SHP77 (cell line): ENCODE data around the gene RIPOR1.
A peak's percentile ranks its signal among the peaks of the same experiment; 100 is the strongest.

ENCODE experiments used
- DNase-seq, 2 experiments: peaks; one replicate each; lab custom pipeline; 2025; lab: John Stamatoyannopoulos, UW

The RIPOR1 gene

DNA sequence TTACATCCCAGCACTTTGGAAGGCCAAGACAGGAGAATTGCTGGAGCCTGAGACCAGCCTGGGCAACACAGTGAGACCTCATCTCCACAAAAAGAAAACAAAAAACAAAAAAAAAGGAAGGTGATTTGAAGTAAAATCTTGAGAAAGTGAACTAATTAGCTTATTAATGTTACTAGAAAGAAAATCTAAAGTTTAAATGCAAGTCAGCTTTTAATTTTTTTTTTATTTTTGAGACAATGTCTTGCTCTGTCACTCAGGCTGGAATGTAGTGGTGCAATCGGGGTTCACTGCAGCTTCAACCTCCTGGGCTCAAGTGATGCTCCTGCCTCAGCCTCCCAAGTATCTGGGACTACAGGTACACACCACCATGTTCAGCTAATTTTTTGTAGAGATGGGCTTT, 30.2 kb downstream of the RIPOR1 start:
- no peak for DNase-seq

DNA sequence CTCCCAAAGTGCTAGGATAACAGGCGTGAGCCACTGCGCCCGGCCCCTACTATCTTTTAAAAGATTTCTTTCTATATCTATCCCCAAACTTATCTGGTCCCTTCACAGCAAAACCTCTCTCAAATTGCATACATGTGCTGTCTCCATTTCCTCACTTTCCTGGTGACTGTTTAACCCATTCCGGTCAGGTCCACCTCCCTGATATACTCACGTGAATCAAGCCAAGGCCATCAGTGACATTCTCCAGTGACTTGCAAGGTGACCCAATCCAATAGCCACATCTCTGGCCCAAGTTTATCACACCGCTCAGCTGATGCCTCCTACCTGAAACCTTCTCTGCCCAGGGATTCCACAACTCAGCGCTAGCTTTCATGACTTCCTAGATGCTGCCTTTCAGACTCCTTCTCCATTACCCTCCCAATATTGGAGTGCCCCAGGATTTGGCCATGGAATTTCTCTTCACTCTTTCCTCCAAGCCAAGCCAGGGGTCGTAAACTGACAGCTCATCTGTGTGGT, 32.3 kb downstream of the RIPOR1 start:
- DNase-seq, result no peak

GRCh38 chr16:67561501-67561823, 32.8 kb downstream of the RIPOR1 start:
- no peak for DNase-seq

- DNase-seq, result peak; percentile 97
These were observed 33.3 kb downstream of the RIPOR1 start for GRCh38 chr16:67561824-67562525.

DNA sequence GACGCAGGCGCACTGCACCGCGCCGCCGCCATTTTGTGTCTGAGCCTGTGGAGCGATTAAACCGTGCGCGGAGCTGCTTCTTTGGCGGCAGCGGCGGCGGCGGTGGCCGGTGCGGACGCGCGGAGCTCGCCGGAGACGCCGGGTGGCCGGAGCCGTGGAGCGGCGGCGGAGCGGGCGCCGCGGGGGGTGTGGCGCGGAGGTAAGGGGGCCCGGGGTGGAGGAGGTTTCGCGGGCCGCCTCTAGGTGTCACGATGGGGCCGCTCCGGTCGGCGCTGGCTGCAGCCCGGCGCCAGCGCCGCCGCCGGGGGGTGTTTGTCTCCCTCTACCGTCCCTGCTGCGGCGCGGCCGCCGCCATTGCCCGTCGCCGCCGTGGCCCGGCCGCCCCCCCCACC, 33.9 kb downstream of the RIPOR1 start, which contains the start of gene CTCF:
Gene CTCF (plus strand): TSS at position 1 of the 392 bp plus-strand sequence. CDS start 48,307 bp downstream, outside the sequence.
- peak; percentile 63 to 68 for DNase-seq

DNA sequence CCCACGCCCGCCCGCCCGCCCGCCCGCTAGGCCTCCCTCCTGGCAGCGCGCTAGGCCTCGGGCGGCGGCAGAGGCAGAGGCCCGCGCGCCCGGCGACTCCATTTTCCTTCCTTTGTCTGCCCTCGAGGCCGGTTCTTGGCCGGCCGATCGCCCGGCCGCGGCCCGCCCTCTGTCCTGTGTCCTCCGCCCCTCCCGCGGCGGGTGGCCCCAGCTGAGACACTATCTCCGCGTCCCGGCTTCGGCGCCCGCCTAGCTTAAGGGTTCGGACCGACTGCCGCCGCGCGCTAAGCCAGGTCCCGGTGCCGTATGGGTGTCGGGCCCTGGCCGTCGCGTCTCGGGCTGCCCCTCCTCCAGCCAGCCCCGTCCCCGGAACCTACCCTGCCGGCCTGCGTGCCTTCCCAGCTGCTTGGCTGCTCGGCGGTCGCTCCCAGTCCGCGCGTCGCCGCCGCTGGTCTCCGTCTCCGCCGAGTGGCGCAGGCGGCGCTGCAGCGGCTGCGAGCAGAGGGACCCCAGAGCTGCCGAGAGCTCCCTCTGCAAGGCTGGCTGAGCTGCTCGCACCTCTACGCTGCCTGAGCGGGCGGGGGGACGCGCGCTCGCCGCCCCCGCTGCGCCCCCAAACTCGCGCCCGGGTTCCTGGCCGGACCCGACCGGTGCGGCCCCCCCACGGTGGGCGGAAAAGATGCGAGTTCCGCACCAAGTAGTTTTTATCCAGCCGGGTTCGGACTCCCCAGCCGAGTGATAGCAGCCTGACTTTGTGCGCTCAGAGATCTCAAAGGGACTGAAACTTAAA, 34.5 kb downstream of the RIPOR1 start:
- peak; percentile 25 to 52 for DNase-seq

DNA sequence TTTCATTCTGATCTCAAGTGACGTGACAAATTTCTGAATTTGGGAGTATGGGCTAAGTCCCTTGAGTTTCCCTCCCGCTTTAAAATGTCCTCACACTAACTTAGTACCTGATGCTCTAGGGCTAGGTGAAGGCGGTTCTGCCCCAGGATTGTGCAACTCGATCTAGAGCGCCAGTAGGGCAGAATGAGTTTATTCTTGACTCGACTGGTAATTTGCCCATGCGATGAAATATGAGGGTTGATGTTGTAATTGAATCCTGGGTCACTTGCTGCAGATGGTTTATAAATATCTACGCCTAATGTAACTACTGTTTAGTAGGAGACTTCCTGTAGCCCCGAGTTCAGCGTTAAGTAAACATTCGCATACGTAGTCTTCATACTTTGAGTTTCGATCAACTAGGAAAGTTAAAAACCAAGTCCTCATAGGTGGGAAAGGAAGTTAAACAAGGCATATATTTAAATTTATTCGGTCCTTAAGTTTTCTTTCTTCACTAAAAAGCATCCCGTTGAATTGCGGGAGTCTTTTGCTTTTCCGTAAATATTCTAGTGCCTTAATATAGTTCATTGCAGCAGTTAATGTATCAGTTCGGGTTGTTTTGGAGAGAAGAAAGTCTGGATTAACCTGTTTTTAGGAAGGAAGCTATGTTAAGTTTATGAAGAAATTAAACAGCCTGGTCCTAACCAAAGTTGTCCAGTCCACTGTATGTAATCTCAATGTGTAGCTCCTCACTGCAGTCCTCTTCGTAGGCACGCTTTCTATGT, 35.3 kb downstream of the RIPOR1 start:
- peak in 1 of 2 experiments; percentile 9 for DNase-seq

- DNase-seq, result no peak
These were observed 37.0 kb downstream of the RIPOR1 start for GRCh38 chr16:67565470-67566100.

DNA sequence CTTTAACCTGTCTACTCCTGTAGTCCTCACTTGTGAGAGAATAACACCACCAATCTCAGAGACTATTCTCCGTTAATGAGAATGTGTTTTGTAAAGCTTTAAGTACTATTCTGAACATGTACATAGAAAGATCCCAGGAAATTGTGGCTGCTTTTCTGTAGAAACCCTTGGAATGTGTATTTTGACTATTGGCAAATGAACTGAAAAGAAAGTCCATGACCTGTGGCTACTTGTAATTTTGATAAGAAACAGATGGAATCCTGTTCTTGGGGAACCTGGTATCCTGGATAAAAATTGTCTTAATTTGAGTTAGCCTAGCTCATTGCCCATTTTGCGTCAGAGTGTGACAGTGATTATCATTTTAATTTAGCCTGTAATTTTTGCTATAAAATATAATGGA, 42.8 kb downstream of the RIPOR1 start:
- no peak for DNase-seq

DNA sequence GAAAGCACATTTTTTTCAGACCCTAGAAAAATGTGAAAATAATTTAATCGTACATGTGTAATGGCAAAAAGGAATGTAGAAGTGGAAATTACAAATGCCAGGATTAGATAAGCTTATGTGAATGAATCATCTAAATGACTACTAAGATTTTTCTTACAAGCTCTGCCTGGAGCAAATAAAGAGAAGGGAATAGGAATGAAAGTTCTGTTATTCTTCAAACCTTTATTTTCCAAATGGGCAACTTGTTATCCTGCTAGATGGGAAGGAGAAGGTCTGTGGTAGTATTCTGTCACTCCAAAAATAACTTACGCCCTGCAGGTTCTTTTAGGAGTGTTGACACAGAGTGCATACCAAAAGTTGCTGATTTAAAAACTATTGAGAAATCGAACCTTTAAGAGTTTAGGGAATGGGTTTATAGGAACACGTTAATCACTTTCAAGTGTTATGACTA, 43.4 kb downstream of the RIPOR1 start:
- no peak for DNase-seq

DNA sequence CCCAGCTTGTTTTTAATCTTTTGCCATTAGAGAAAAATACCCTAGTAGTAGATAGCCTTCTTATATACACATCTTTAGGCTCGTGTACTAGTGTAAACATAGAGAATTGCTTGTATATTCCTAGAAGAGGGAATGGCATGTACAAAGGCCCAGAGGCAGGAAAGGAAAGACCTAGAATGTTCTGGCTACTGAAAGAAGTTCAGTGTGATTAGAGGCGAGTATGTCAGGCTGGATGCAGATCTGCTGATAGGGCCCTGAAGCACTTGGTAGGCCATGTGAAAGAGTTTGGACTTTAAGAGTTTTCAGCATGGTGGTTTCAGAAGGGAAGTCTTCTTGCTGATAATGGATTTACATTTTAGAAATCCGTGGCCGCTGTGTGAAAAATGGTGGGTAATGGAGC, 51.1 kb downstream of the RIPOR1 start:
- DNase-seq, result no peak

DNA sequence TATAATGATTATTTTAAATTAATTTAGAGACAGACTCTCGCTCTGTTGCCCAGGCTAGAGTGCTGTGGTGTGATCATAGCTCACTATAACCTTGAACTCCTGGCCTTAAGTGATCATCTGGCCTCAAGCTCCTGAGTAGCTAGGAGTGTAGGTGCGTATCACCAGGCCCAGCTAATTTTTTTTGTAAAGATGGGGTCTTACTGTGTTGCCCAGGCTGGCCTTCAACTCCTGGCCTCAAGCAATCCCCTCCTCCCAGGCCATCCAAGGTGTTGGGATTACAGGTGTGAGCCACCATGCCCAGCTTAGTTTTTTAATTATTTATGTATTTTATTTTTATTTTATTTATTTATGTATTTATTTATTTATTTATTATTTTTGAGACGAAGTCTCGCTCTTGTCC, 51.6 kb downstream of the RIPOR1 start:
- DNase-seq, result no peak

GRCh38 chr16:67593288-67593687, 64.7 kb downstream of the RIPOR1 start:
- no peak for DNase-seq

DNA sequence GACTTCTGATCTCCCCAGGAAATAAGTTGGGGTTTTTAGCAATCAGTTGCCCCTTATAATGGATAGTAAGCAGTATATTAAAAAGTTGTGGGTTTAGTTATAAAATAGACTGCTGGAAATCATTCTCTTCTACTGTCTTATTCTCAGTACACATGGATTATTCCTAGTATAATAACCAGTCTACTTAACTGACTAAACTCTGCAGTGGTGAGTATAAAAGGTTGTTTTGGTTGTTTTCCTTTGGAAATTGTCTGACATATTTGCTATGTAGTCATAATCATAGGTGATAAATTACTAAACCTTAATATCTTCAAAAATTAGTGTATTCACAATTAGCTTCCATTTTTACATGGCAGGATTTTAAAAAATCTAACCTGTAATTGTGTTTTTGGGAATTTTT, 65.1 kb downstream of the RIPOR1 start:
- no peak for DNase-seq

GRCh38 chr16:67594256-67594915, 65.8 kb downstream of the RIPOR1 start:
- DNase-seq, result no peak

DNA sequence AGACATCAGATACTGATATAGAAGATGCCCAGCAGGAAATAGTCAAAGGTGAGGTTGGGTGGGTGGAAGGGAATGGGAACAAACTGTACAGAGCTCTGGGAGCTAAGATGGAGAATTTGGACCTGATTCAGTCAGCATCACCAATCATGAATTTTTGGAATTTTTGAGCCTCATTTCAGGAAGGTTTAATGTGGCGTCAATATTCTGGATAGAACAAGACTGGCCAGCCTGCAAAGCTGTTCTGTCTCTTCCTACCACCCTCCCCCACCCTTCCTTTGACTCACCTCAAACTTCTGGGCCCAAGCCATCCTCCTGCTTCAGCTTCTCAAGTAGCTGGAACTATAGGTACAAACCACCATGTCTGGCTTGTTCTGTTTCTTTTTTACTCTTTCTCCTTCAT, 66.3 kb downstream of the RIPOR1 start:
- no peak for DNase-seq
